Peyer's patch (tissue), 4 donors: ENCODE measurements around the gene TFAP2C.

Experiments
- CTCF ChIP-seq, 6 experiments: fragments of 450-650 bp in 4 of 6; fragments of 200-600 bp in 2 of 6; sonication (generic) in 1 of 6; IDR thresholded peaks; one replicate each; pipeline ENCODE4 v1.5.1; 2017 to 2019; ENCODE audit warnings: antibody characterized with exemption in 6 of 6, mild to moderate bottlenecking in 3 of 6, moderate library complexity in 1 of 6
- POLR2A ChIP-seq, 2 donors: fragments of 450-650 bp; IDR thresholded peaks; one replicate each; pipeline ENCODE4 v1.5.1; 2017; ENCODE audit warnings: antibody characterized with exemption in 2 of 2, mild to moderate bottlenecking in 2 of 2, moderate library complexity in 2 of 2

DNA sequence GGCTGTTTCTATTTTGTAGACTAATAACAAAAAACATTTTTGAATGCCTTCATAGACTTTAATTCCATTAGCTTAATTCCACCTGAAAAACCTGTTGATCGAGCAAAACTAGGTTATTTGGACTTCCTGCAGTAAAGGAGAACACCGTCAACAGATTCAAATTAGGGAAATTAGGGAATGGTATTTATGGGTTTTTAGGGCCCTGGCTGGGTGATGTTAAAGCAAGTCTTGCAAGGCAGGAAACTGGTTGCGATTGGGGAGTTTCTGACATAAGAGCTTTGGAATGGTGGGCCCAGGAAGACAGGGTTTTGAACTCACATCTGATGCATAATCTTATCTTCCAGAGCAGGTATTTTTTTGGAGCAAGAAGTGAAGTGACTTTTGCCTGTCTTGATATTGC is 40.1 kb upstream of the TFAP2C start:
- TF ChIP-seq CTCF (IDR thresholded peaks at IDR 0.05) = no peak
- TF ChIP-seq POLR2A (IDR thresholded peaks at IDR 0.05) = no peak
